Left renal pelvis (tissue), 4 donors: ENCODE data around the gene WRAP73. TPM values are rescaled to one million over a fixed set of nuclear protein-coding genes. Genes with fewer than 3 reads are reported as not detected.

Experiments used
- DNase-seq, 4 donors: peaks; one replicate each; pipeline ENCODE4 v3.0.0-alpha.2; 2013; ENCODE audit warnings: low read depth in 4 of 4, low spot score in 3 of 4
- polyA plus RNA-seq, 4 donors: library from polyadenylated mRNA; unstranded; fragments of 120-200 nt; gene quantifications; one replicate each; pipeline ENCODE4 v1.2.1, GENCODE V29; 2013; ENCODE audit not compliant: insufficient read length in 4 of 4

Gene WRAP73
- polyA plus RNA-seq, 4 donors, result 13.2 to 23.2 (median 18.1) TPM

DNA sequence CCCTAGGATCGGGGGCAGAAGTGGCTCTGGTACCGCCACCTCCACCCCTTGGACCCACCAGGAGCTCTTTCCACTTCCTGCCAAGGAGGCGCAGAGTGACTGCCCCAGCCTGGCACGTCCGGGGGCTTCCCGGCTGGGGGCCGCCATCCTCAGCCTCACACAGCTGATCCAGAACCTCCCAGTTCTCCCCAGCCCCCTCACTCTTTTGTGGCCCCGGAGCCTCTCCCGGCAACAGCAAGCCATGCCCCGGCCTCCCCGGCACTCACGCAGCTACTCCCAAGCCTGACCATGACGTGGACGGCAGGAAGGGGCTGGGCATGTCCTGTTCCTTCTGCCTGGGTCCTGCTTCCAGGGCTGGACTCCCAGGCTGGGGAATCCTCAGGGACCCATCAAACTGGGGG lies 19.5 kb upstream of the WRAP73 start:
- no peak for DNase-seq

DNA sequence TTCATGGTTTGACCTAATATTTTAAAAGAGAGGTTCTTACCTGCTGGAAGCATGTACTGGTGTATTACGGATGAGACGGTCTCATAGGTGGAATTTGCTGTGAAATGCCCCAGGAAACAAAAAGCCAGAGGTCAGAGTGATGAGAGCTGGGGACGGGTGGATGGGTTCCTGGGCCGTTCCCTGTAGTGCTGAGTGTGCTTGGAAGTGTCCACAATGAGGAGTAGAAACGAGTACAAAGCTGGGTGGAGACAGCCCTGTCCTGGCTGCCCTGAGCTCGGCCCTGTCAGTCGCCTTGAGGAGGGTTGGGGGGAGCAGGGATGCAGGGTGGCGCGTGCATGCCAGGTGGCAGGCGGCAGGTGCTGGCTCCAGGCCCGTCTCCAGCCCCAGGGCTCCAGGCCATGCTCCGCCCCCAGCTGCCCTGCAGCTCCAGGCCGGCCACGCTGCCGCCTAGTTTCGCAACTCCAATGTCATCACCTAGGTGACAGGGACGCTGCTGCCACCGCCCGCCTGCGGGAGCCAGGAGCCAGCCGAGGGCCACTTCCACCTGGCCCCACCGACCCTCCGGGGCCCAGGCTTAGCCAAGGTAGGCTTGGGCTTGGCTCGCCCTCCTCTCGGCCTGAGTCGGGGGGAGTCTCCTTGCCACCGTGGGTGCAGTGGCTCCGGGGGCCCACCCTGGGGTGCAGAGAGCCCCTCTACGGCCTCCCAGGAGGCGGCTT lies 18.8 kb upstream of the WRAP73 start:
- peak in 1 of 4 donors; percentile 42 for DNase-seq

DNA sequence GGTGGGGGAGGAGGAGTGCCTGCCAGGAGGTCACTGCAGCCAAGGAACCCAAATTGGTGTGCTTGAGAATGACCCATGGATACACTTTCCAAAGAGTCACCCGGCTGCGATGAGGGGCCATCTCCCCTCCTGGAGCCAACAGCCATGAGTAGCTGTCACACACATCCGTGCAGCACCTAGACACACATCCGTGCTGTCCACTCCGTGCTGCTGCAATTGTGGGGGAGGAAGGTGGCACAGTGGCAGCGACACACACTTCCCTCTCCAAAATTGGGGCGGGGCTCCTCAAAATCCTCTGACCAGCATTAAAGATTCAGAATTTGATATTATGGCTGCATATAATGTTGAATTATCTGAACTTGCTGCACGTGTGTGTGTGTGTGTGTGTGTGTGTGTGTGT lies 18.2 kb upstream of the WRAP73 start:
- DNase-seq, result no peak

DNA sequence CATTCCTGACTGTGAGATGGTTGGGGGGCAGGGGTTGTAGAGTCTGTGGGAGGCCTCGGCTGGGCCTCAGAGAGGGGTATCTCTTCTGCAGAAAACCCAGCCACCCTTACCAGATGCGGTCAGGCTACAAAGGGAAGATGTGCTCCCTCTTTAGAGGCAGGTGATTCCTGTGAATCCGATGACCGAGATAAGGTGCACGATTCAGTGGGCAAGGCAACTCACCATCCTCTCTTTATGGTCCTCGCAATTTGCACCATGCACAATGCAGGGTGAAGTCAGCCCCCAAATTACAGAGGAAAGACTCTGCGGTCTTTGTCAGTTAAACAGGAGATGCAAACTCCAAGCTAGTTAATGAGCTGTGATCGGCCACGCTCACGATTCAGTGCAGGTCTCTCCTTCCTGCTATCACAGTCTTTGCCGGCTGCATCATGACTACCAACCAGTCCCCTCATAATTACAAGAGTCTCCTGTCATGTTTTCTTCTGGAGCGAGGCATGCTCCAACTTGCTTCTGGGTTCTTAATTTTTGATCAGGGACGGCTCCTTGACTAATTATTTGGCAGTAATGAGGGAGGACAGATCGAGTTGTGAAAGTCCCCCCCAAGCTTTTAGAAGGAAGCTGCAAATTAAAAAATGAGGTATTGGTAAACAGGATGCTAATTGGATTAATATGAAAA lies 14.9 kb upstream of the WRAP73 start:
- DNase-seq, result no peak

DNA sequence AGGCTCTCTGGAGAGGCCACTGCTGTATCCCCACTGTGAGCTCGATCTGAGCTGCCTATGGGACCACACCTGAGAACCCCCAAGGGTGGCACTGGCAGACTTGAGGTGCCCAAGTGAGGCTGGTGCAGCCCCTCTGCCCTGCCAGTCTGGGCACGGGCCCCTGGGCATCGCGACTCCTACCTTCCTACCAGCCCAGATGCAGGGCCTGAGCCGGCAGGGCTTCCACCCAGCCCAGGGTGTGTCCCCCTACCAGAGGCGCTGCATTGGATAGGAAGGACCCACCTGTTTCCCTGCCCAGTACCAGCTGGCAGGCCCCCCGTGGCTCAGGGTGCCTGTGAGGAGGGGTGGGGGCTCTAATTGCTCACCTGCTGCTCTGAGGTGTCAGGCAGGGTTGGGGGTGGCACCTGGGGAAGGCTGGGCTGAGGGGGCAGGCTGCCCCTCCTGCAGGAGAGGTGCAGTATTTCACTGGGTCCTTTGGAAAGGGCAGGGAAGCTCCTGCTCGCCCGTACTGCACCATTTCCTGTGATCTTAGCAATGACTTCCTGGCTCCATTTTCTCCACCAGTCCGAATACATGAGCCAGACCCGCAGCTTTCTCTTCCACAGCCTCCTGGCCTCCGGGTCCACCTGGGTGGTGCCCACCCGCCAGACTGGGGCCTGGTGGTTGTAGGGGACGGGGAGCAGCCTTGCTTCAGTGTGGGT lies 14.2 kb upstream of the WRAP73 start:
- no peak for DNase-seq

DNA sequence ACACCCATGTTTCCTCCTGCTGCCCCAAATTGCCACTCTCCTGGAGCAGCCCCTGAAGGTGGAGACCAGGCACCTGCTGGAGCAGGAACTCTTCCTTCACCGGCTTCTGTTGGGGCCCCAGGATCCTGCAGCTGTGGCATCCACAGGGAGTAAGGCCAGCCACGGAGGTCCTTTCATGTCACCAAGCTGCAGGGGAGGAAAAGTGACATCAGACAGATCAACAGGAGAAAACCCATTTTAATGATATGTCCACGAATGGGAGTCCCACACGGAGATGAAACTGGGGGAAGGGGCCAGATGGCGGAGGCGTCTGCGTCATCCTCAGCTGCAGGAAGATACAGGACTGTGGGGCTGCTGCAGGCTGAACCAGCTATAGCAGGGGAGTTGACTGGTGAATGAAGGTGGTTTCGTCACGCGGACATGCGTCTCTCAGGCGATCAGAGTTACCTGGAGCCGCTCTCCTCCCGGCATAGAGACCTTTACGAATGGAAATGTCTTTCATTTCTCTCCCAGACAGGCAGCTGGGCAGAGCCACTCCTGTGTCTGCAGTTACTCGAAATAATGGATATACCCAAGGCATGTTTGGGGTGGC lies 12.3 kb upstream of the WRAP73 start:
- DNase-seq, result no peak

DNA sequence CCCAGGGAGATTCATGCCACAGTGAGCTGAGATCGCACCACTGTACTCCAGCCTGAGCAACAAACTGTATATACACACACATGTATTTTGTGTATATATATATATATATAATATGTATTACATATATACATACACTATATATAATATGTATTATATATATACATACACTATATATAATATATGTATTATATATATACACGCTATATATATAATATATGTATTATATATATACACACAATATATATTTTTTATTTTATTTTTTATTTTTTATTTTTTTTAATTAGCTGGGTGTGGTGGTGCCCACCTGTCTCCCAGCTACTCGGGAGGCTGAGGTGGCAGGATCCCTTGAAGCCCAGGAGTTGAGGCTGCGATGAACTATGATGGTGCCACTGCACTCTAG lies 11.7 kb upstream of the WRAP73 start:
- DNase-seq, result no peak

DNA sequence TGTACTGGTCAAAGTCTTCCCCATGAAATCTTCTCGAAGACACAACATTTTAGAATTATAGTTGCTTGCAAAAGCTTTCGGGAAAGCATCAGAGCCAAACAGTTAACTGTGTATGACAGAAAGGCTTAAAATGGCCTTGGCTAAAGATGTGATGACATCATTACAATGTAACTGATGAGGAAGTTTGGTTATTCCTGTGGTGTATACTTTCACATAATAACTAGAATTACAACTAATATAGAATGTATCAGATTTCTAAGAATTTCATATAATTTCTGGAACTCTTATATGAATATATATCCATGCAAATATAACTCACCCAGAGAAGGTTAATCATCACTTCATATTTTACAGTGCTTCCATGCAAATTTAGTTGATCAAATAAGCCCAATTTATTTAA lies 10.8 kb upstream of the WRAP73 start:
- DNase-seq, result no peak

DNA sequence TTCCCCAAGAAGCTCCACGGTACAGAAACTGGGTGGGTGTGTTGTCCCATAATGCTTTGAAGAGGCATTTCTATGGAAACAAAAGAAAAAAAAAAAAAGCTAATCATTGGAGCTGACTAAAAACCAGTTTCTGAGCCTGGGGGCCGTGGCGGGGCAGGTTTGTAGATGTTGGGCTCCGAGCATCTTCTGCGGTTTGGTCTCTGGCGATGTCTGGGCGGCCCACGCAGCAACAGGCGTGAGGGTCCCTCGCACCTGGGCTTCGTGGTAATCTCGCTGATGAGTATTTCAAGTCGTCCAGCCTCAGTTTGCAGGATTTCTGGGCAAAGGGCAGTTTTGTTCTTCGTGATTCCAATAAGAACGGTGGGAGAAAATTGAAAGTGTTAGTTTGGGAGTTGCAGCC lies 9.2 kb upstream of the WRAP73 start:
- DNase-seq, result no peak

DNA sequence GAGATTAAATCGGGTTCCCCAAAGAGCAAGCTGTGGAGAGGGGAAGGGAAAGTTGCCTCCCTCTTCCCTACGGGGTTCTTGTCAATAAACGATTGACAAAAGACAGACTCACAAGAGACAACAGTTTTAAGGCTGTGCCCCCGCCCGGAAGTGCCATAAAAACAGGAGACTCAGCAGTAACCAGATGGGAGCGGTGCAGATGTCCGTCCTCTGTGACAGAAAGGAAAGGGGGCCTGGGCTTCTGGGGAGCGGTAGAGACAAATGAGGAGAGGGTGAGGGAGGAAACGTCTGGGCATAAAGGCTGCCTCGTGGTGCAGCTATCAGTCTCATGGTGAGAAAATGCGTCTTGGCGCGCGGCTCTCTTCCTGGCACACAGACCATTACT lies 8.3 kb upstream of the WRAP73 start:
- DNase-seq, result no peak

DNA sequence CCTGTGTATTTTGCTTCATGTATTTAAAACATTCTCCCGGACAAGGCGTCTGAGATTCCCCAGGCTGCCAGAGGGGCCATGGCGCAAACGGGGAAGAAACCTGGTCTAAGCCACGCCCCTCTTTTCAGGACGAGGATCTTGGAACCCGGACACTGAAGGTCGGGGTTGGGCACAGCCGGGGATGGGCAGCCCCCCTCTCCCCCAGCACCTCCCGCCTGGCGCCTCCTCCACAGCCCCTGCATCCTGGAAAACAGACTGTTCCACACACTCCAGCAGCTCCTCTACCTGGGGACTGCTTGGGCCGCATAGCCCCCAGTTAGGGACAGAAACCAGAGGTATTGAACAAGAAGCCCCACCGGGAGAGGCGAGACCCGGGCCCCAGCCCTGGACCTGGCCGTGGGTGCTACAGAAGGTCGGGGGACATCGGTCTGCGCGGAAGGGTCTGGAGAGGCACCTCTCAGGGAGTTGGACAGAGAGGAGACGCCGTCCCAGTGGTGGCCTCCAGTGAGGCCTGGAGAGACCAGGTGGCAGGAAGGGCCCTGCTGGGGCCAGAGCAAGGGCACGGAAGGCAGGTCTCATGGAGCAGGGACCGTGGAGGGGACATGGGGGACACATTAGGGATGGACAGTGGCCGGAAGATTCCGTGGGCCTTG lies 7.8 kb upstream of the WRAP73 start:
- no peak for DNase-seq

DNA sequence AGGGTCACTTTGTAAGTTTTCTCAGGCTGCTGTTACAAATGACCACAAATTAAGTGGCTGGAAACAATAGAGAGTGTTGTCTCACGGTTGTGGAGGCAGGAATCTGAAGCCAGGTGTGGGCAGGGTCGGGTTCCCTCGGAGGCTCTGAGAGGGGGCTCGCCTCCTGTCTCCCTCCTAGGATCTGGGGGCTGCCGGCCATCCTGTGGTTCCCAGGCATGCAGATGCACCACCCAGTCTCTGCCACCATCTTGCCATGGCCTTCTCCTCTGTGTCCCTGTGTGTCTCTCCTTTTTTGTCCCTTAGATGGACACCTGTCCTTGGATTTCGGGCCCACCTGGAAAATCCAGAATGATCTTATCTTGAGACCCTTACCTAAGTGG lies 7.2 kb upstream of the WRAP73 start:
- DNase-seq, result no peak

DNA sequence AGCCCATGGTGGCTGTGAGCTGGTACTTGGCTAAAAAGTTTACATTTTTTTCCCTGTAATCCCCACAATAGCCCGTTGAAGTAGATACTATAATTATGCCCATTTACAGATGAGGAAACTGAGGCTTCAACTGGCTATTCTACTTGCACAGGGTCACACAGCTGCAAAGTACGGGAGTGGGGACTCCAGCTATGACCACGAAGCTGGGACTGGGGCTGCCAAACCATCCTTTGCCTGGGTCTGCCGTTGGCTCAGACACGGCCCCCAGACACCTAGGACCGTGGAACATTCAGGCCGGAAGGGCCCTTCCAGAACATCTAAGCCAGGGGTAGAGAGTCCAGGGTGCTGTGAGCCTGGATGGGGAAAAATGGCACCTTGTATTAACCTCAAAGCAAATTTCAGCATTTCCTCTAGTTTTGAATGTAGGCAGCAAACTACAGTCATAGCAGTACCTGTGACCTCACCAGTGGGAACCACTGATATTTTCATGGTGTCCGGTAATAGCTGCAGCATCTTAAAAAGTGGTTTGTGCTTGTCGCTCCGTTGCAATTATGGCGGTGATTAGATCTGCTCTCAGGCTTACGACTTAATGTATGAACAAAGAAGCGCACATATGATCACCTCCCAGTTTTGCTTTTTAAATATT lies 6.7 kb upstream of the WRAP73 start:
- DNase-seq, result no peak

DNA sequence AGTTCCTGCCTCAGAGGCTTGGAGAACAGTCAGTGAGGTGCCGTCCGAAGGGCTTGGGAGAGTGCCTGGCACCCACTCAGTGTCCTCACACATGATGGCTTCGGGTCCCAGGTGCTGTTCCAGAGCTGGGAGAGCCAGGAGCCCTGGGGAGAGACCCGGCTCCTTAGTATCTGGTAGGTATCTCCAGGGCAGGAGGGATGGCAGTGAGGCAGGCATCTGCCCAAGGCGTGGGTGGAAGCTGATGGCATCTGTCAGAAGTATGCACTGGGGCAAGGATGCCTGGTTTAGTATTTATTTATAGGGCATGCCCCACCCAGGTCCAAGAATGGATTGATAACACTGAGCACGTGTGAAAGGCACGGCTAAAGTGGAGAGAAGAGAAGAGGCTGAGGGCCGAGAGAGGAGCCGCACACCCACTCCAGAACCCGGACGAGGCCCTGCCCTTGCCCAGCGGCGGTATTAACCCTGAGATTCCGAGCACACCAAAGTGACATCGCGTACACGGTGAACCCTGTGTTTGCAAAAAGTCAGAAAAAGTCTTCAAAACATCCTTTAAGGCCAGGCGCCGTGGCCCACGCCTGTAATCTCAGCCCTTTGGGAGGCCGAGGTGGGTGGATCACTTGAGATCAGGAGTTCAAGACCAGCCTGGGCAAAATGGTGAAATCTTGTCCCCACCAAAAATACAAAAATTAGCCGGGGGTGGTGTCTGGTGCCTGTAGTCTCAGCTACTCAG lies 4.8 kb upstream of the WRAP73 start:
- no peak for DNase-seq

DNA sequence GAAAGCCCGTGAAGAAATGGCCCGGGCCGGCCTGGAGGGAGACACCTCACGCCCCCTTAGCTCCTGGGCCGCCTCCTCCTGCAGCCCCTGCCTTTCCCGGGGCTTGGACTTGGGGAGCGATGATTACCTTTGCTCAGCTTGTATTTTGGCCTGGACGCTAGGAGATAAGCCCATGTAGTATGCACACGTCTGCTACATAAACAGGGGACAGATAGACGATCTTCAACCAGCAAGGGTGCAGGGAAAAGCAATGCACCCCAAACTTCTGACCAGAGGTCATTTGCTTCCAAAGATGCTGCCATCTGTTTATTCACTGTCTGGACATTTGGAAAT lies 3.3 kb upstream of the WRAP73 start:
- no peak for DNase-seq

DNA sequence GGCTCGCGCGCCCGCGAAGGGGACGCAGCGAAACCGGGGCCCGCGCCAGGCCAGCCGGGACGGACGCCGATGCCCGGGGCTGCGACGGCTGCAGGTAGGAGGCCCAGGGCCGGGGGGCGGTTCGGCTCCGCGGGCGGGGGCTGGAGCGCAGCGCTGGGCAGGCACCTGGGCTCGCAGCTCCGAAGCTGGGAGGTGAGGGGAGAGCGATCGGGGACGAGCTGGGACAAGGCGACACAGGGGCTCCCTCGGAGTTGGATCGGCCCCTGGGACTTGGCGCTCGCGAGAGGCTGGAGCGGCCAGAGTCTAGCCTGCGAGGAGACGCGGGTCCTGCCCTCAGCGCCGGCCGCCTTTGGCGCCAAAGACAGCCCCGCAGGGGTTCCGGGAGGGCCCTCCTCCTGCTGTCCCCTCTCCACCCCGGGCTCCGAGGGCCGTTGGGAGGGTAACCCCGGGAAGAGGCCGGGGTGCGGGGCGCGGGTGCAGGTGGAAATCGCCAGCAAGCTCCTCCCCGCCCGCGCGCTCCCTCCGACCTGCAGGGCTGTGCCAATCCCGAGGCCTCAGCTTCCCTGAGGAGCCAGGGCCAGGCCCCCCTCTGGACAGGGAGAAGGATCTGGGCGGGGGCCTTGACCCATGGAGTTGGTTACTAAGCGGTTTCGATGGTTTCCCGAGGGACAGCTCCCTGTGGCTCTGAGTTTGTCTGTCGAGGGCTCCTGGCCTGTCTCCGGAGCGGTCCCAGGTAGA lies 2.8 kb upstream of the WRAP73 start:
- DNase-seq, result no peak

DNA sequence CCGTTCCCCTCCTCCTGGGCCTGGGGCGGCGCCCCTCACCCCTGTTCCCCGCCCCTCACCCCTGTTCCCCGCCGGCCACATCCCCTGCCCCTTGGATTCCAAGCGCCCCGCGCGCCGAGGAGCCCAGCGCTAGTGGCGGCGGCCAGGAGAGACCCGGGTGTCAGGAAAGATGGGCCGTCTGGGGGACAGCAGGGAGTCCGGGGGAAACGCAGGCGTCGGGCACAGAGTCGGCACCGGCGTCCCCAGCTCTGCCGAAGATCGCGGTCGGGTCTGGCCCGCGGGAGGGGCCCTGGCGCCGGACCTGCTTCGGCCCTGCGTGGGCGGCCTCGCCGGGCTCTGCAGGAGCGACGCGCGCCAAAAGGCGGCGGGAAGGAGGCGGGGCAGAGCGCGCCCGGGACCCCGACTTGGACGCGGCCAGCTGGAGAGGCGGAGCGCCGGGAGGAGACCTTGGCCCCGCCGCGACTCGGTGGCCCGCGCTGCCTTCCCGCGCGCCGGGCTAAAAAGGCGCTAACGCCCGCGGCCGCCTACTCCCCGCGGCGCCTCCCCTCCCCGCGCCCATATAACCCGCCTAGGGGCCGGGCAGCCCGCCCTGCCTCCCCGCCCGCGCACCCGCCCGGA lies 2.1 kb upstream of the WRAP73 start, which contains the start of gene TP73:
TSS of gene TP73 (plus strand) at position 587 of the 618 bp plus-strand sequence. CDS start 29,850 bp downstream, outside the sequence.
- no peak for DNase-seq

DNA sequence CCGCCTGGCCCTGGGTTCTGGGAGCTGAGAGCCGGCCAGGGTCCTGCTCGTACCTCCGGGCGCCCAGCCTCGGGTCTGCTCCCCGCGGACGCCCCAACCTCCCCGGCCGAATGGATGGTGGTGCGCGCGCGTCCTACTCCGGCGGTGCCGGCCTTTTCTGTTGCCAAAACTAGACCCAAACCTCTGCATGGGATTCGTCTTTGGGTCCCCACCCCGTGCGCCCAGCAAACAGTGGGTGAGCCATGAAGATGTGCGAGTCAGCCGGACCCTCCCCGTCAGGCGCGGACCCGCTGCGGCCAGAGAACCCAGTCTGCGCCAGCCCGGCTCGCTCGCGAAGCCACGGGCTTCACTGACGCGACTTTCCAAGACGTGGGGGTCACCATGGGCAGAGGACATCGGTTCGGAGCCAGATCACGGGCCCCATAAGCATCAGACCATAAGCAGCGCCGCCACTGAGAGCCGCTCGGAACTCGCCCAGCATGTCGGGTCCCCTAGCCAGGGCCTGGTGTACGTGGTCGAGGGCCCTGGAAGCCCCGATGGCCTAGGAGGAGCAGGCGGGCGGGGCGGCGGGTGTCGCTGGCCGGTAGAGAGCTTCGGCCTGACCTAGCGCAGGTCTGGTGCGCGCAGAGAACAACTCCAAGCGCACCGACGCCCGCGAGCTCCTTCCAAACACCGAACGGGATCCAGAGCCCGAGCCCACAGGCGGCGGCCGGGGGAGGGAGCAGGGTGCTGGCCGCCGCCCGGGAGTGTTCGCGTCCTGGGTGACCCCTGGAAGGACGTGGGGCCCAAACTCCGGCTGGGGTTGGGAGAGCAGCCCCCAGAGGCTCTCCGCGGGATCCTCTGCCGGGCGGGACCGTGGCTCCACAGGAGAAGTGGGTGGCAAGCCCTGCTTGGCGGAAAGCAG lies 1.4 kb upstream of the WRAP73 start:
- no peak for DNase-seq
